Uterus (tissue), 2 donors: ENCODE results near the gene DBF4B.
"Not testable (repeated sequence)": the region's sequence is repeated elsewhere in the genome, so short reads cannot be mapped to it uniquely, and the experiment has no call there.

Experiments used
- POLR2A ChIP-seq, 2 donors: fragments of 450-650 bp; IDR thresholded peaks; one replicate each; pipeline ENCODE4 v1.6.1; 2016; ENCODE audit warnings: antibody characterized with exemption in 2 of 2, mild to moderate bottlenecking in 1 of 2, moderate library complexity in 1 of 2
- TF ChIP-seq, protein P1 (sequence below), 4 experiments: fragments of 200-600 bp in 2 of 4; fragments of 450-650 bp in 2 of 4; sonication (generic) in 2 of 4; IDR thresholded peaks; one replicate each; pipeline ENCODE4 v1.5.1; 2016 to 2019; ENCODE audit warnings: antibody characterized with exemption in 4 of 4, mild to moderate bottlenecking in 2 of 4, moderate library complexity in 1 of 4

DNA sequence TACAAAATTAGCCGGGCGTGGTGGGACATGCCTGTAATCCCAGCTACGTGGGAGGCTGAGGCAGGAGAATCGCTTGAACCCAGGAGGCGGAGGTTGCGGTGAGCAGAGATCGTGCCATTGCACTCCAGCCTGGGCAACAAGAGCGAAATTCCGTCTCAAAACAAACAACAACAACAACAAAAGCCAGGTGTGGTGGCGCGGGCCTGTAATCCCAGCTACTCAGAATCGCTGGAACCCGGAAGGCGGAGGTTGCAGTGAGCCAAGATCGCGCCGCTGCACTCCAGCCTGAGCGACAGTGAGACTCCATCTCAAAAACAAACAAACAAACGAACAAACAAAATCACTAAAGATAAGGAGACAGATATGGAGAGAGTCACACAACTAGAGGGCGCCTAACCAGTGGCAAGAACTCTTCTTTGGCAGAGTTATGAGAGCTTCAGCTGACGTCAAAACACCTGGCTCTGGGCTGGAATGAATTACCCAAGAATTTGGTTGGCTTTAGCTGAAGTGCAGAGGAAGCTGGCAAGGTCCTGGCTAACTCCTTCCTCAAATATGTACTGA, 17.6 kb upstream of the DBF4B start:
- TF ChIP-seq POLR2A (IDR thresholded peaks at IDR 0.05), result not testable (repeated sequence)
- TF ChIP-seq, protein P1, sequence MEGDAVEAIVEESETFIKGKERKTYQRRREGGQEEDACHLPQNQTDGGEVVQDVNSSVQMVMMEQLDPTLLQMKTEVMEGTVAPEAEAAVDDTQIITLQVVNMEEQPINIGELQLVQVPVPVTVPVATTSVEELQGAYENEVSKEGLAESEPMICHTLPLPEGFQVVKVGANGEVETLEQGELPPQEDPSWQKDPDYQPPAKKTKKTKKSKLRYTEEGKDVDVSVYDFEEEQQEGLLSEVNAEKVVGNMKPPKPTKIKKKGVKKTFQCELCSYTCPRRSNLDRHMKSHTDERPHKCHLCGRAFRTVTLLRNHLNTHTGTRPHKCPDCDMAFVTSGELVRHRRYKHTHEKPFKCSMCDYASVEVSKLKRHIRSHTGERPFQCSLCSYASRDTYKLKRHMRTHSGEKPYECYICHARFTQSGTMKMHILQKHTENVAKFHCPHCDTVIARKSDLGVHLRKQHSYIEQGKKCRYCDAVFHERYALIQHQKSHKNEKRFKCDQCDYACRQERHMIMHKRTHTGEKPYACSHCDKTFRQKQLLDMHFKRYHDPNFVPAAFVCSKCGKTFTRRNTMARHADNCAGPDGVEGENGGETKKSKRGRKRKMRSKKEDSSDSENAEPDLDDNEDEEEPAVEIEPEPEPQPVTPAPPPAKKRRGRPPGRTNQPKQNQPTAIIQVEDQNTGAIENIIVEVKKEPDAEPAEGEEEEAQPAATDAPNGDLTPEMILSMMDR (IDR thresholded peaks at IDR 0.05), result not testable (repeated sequence)
